K562 (cell line): ENCODE results near the gene NECTIN1. TPM values are rescaled to one million over a fixed set of nuclear protein-coding genes. Genes with fewer than 3 reads are reported as not detected.

Source experiments
- KAT8 ChIP-seq: fragments of 450-650 bp; IDR thresholded peaks from 2 replicates; pipeline ENCODE4 v1.6.1; 2016; ENCODE audit warnings: low read depth, mild to moderate bottlenecking
- KLF16 ChIP-seq: IDR thresholded peaks from 2 replicates; pipeline ENCODE4 v1.6.1; 2016; ENCODE audit warnings: antibody characterized with exemption
- PTBP1 ChIP-seq: fragments of 200-400 bp; formaldehyde crosslinking; IDR thresholded peaks from 2 replicates; pipeline ENCODE4 v1.6.1; 2017; ENCODE audit warnings: low read depth, low read length
- RAD21 ChIP-seq, 2 experiments: fragments of 250-450 bp in 1 of 2; fragments of 450-650 bp in 1 of 2; sonication (Bioruptor Pico) in 1 of 2; formaldehyde crosslinking in 1 of 2; IDR thresholded peaks in 1 of 2; conservative IDR thresholded peaks in 1 of 2; 2 replicates each; pipeline versions ENCODE4 v1.4.0 to v1.8.0; 2020 to 2022; ENCODE audit warnings: mild to moderate bottlenecking in 2 of 2, moderate library complexity in 1 of 2
- SMC3 ChIP-seq: conservative IDR thresholded peaks from 2 replicates; pipeline ENCODE4 v1.6.1; 2011; ENCODE audit warnings: low read depth, low read length, improper control_type of control experiment; ENCODE audit not compliant: insufficient read depth
- SRSF9 ChIP-seq: fragments of 200-400 bp; formaldehyde crosslinking; IDR thresholded peaks from 2 replicates; pipeline ENCODE4 v1.6.1; 2017; ENCODE audit warnings: low read depth, low read length, borderline replicate concordance
- TOE1 ChIP-seq, 2 experiments: fragments of 450-650 bp in 1 of 2; sonication (generic) in 1 of 2; formaldehyde crosslinking in 1 of 2; IDR thresholded peaks; 2 replicates each; pipeline versions ENCODE4 v1.7.1 to v1.8.0; 2016 to 2022; ENCODE audit warnings: borderline replicate concordance in 2 of 2, mild to moderate bottlenecking in 2 of 2, antibody characterized with exemption in 1 of 2, inconsistent platforms in 1 of 2, low read depth in 1 of 2, missing genetic modification reagents in 1 of 2, moderate library complexity in 1 of 2
- XRCC5 ChIP-seq: fragments of 200-400 bp; formaldehyde crosslinking; IDR thresholded peaks from 2 replicates; pipeline ENCODE4 v1.6.1; 2017; ENCODE audit warnings: low read depth, mild to moderate bottlenecking, low read length
- ZBTB43 ChIP-seq: sonication (generic); formaldehyde crosslinking; IDR thresholded peaks from 2 replicates; pipeline ENCODE4 v1.8.0; 2023; ENCODE audit warnings: mild to moderate bottlenecking, missing genetic modification reagents
- ZNF395 ChIP-seq: fragments of 200-800 bp; sonication (Bioruptor generic); IDR thresholded peaks from 2 replicates; pipeline ENCODE4 v1.6.1; 2017; ENCODE audit warnings: missing genetic modification characterization, missing compliant biosample characterization
- ZNF766 ChIP-seq: fragments of 200-800 bp; sonication (Bioruptor generic); conservative IDR thresholded peaks from 2 replicates; pipeline ENCODE4 v1.6.1; 2016; ENCODE audit warnings: missing genetic modification characterization, missing compliant biosample characterization
- polyA plus RNA-seq, 8 experiments: library from polyadenylated mRNA; depleted of rRNA in 4 of 8; stranded (reverse) in 5 of 8; unstranded in 3 of 8; fragments of >200 nt; fragmentation: Nextera tagmentation in 2 of 8; fragmentation: Illumina TruSeq in 1 of 8; extraction: Ambion mirVana in 2 of 8; extraction: Trizol in 1 of 8; gene quantifications; 2 replicates each; pipeline versions ENCODE4 v1.2.1 to v1.2.3, GENCODE V29; 2011 to 2014; ENCODE audit warnings: inconsistent platforms in 1 of 8, missing spikeins in 1 of 8
- total RNA-seq, 7 experiments: library from RNA; depleted of rRNA in 6 of 7; stranded (reverse); fragments of >200 nt in 6 of 7; fragmentation: Illumina TruSeq in 2 of 7; extraction: Trizol in 2 of 7; gene quantifications; 2 replicates each; pipeline versions ENCODE4 v1.2.1 to v1.2.3, GENCODE V29; 2011 to 2021; ENCODE audit warnings: low replicate concordance in 1 of 7
- TF ChIP-seq, protein P1 (sequence below): sonication (generic); formaldehyde crosslinking; IDR thresholded peaks from 2 replicates; pipeline ENCODE4 v1.8.0; 2023; ENCODE audit warnings: mild to moderate bottlenecking, missing genetic modification reagents
- TF ChIP-seq, protein P2 (sequence below): sonication (generic); formaldehyde crosslinking; IDR thresholded peaks from 2 replicates; pipeline ENCODE4 v1.9.0; 2022; ENCODE audit warnings: mild to moderate bottlenecking, missing genetic modification reagents
- TF ChIP-seq, protein P3 (sequence below): fragments of 450-650 bp; IDR thresholded peaks from 2 replicates; pipeline ENCODE4 v1.6.1; 2017; ENCODE audit warnings: antibody characterized with exemption

Gene NECTIN1
- total and polyA plus RNA-seq, 9 of the 15 experiments (the other 6 are each of a cell fraction or from before 2014, with no cell fraction given) = 0.09 to 0.53 (median 0.23) TPM; not detected in 2

DNA sequence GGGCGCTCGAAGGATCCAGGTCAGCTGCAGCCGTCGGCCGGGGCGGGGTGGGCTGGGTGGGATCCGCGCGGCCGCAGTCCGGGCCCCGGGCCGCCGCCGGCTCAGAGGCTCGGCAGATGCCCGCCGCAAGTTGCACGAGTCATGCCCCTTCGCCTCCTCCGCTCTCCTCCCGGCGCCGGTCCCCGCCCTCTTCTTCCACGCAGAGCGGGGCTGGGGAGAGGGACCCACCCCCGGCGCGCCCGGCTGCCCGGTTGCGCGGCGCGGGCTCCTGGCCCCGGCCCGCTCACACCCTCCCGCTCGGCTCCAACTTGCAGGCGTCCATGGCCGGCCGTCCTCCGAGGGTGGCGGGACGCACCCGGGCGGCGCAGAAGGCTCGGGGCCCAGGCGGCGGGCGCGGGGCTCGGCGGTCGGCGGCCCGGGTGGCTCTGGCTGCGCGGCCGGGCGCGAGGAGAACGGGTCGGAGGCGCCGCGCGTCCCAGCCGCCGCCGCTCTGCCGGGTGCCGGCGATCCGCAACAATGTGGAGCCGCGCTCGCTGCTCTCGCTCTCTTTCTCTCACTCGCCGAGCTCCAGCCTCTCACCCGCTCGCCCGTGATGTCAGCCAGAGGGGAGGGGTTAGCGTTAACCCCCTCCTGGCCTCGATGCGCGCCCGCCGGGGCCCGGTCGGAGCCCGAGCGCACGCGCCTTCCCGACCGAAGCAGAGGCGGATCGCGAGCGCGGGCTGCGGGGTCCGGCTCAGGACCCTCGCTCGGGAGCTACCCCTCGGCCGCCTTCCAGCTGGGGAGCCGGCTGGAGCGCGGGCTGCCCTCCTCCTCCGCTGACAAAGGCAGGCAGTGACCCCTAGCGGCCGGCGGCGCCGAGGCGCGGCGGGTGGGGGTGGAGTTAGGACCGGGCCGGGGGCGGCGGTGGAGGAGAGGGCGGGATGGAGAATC, at the start of gene NECTIN1 (continued):
- TF ChIP-seq, protein P1, sequence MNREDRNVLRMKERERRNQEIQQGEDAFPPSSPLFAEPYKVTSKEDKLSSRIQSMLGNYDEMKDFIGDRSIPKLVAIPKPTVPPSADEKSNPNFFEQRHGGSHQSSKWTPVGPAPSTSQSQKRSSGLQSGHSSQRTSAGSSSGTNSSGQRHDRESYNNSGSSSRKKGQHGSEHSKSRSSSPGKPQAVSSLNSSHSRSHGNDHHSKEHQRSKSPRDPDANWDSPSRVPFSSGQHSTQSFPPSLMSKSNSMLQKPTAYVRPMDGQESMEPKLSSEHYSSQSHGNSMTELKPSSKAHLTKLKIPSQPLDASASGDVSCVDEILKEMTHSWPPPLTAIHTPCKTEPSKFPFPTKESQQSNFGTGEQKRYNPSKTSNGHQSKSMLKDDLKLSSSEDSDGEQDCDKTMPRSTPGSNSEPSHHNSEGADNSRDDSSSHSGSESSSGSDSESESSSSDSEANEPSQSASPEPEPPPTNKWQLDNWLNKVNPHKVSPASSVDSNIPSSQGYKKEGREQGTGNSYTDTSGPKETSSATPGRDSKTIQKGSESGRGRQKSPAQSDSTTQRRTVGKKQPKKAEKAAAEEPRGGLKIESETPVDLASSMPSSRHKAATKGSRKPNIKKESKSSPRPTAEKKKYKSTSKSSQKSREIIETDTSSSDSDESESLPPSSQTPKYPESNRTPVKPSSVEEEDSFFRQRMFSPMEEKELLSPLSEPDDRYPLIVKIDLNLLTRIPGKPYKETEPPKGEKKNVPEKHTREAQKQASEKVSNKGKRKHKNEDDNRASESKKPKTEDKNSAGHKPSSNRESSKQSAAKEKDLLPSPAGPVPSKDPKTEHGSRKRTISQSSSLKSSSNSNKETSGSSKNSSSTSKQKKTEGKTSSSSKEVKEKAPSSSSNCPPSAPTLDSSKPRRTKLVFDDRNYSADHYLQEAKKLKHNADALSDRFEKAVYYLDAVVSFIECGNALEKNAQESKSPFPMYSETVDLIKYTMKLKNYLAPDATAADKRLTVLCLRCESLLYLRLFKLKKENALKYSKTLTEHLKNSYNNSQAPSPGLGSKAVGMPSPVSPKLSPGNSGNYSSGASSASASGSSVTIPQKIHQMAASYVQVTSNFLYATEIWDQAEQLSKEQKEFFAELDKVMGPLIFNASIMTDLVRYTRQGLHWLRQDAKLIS (CRISPR knock-in tag) = 0 out of 2 replicates have a peak, but pooled peaks have one; percentile 30
- TF ChIP-seq KAT8 (no peak), PTBP1 (no peak), ZBTB43 (CRISPR knock-in tag) (no peak), ZNF766 (CRISPR knock-in tag) (no peak), TOE1 (IDR thresholded peaks at IDR 0.05; ENCODE audit: borderline replicate concordance) (no peak), TOE1 (CRISPR knock-in tag; IDR thresholded peaks at IDR 0.05; ENCODE audit: borderline replicate concordance, low read depth) (no peak), RAD21 (CRISPR knock-in tag; conservative IDR thresholded peaks at IDR 0.05 in 1 of 2, IDR thresholded peaks at IDR 0.05 in 1 of 2) (peak; percentile 65 to 83), SRSF9 (no peak), XRCC5 (no peak), KLF16 (0 out of 2 replicates have a peak, but pooled peaks have one; percentile 15), SMC3 (peak; percentile 48), ZNF395 (CRISPR knock-in tag) (peak; percentile 34; the same call in 1 of the 2 replicates)
- TF ChIP-seq, protein P2, sequence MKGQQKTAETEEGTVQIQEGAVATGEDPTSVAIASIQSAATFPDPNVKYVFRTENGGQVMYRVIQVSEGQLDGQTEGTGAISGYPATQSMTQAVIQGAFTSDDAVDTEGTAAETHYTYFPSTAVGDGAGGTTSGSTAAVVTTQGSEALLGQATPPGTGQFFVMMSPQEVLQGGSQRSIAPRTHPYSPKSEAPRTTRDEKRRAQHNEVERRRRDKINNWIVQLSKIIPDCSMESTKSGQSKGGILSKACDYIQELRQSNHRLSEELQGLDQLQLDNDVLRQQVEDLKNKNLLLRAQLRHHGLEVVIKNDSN (CRISPR knock-in tag) = no peak
- TF ChIP-seq, protein P3, sequence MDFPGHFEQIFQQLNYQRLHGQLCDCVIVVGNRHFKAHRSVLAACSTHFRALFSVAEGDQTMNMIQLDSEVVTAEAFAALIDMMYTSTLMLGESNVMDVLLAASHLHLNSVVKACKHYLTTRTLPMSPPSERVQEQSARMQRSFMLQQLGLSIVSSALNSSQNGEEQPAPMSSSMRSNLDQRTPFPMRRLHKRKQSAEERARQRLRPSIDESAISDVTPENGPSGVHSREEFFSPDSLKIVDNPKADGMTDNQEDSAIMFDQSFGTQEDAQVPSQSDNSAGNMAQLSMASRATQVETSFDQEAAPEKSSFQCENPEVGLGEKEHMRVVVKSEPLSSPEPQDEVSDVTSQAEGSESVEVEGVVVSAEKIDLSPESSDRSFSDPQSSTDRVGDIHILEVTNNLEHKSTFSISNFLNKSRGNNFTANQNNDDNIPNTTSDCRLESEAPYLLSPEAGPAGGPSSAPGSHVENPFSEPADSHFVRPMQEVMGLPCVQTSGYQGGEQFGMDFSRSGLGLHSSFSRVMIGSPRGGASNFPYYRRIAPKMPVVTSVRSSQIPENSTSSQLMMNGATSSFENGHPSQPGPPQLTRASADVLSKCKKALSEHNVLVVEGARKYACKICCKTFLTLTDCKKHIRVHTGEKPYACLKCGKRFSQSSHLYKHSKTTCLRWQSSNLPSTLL = no peak
